T47D (cell line): Measurements from ENCODE around the gene RHAG.
"Not testable (repeated sequence)": the region's sequence is repeated elsewhere in the genome, so short reads cannot be mapped to it uniquely, and the experiment has no call there.

Experiments
- DNase-seq, 2 experiments: peaks; one replicate each; pipeline versions ENCODE4 v3.0.0 to v3.0.0-alpha.2; 2011 to 2012; ENCODE audit warnings: low read depth in 1 of 2, low spot score in 1 of 2
- JUND ChIP-seq: IDR thresholded peaks from 2 replicates; pipeline ENCODE4 v1.6.1; 2012; ENCODE audit warnings: low read depth
- in situ Hi-C: cut with HindIII; loops from 2 replicates; pipeline ENCODE4 v1.10.0; 2016; ENCODE audit warnings: low sequenced_read_pairs, low pct_unique_long_range_greater_than_20kb

The RHAG gene

GRCh38 chr6:49636713-49637349 is at the start of gene RHAG:
Gene RHAG (minus strand): TSS chr6:49636839. CDS start chr6:49636812, 27 bp downstream.
- in situ Hi-C loops, result no loop called here
- TF ChIP-seq JUND, result no peak
- no peak for DNase-seq

- peak; percentile 57; the same call in 1 of the 2 replicates for TF ChIP-seq JUND
- in situ Hi-C loops, result no loop called here
- peak in 1 of 2 experiments; percentile 79 for DNase-seq
These were observed 40.1 kb upstream of the RHAG start for GRCh38 chr6:49676671-49677281.

GRCh38 chr6:49675816-49676215 is 39.2 kb upstream of the RHAG start:
- no peak for TF ChIP-seq JUND
- in situ Hi-C loops, result no loop called here

GRCh38 chr6:49668083-49668511 is 31.5 kb upstream of the RHAG start:
- peak; percentile 96 for TF ChIP-seq JUND
- in situ Hi-C loops, result no loop called here
- peak; percentile 34 to 97 for DNase-seq

More at GRCh38 chr6:49675816-49676215, 39.2 kb upstream of the RHAG start:
- DNase-seq, result no peak

GRCh38 chr6:49666930-49667757 is 30.5 kb upstream of the RHAG start:
- TF ChIP-seq JUND, result no peak
- in situ Hi-C loops, result no loop called here
- no peak for DNase-seq

GRCh38 chr6:49666480-49666879 is 29.8 kb upstream of the RHAG start:
- in situ Hi-C loops, result no loop called here
- no peak for DNase-seq
- no peak for TF ChIP-seq JUND

- TF ChIP-seq JUND, result no peak
- in situ Hi-C loops, result no loop called here
- DNase-seq, result no peak
These were observed 28.2 kb upstream of the RHAG start for GRCh38 chr6:49664817-49665216.

GRCh38 chr6:49664054-49664453 is 27.4 kb upstream of the RHAG start:
- DNase-seq, in situ Hi-C loops: not testable (repeated sequence)

- in situ Hi-C loops, result no loop called here
These were observed 26.2 kb upstream of the RHAG start for GRCh38 chr6:49662892-49663261.

GRCh38 chr6:49662231-49662891 is 25.7 kb upstream of the RHAG start:
- in situ Hi-C loops, result no loop called here
- DNase-seq, result no peak
- TF ChIP-seq JUND, result no peak

More at GRCh38 chr6:49662892-49663261, 26.2 kb upstream of the RHAG start:
- DNase-seq, result peak in 1 of 2 experiments; percentile 81
- TF ChIP-seq JUND, result peak; percentile 70; the same call in 1 of the 2 replicates

- TF ChIP-seq JUND, result no peak
- in situ Hi-C loops, result no loop called here
- no peak for DNase-seq
These were observed 17.3 kb upstream of the RHAG start for GRCh38 chr6:49653942-49654341.

GRCh38 chr6:49653438-49653837 is 16.8 kb upstream of the RHAG start:
- TF ChIP-seq JUND, result no peak
- in situ Hi-C loops, result no loop called here
- no peak for DNase-seq
